NCI-H524 treated with DMSO at 0.1 percent for 48 hours (cell line): Measurements from ENCODE around the gene PRR29.
A peak's percentile ranks its signal among the peaks of the same experiment; 100 is the strongest.
"Not testable (repeated sequence)": the region's sequence is repeated elsewhere in the genome, so short reads cannot be mapped to it uniquely, and the experiment has no call there.

ENCODE experiments used
- DNase-seq: peaks from one replicate; lab custom pipeline; 2025; lab: John Stamatoyannopoulos, UW

PRR29 gene

GRCh38 chr17:63997341-63998048 lies 656 bp upstream of the PRR29 start:
- no peak for DNase-seq

- DNase-seq = no peak
Observed at GRCh38 chr17:63998721-63999679, 849 bp downstream of the PRR29 start.

GRCh38 chr17:63999680-64000531 lies 1.8 kb downstream of the PRR29 start:
- DNase-seq = no peak

- DNase-seq = no peak
Observed at GRCh38 chr17:64001091-64001579, 3.0 kb downstream of the PRR29 start.

GRCh38 chr17:64001763-64002529 lies 3.8 kb downstream of the PRR29 start:
- DNase-seq = no peak

- DNase-seq = no peak
Observed at GRCh38 chr17:64002658-64003525, 4.7 kb downstream of the PRR29 start.

GRCh38 chr17:64003526-64004121 lies 5.5 kb downstream of the PRR29 start:
- DNase-seq = no peak

- DNase-seq = no peak
Observed at GRCh38 chr17:64004218-64004770, 6.1 kb downstream of the PRR29 start.

GRCh38 chr17:64004903-64005733 lies 7.0 kb downstream of the PRR29 start:
- DNase-seq = no peak

GRCh38 chr17:64005734-64006167 lies 7.6 kb downstream of the PRR29 start:
- DNase-seq = peak; percentile 70

- DNase-seq = no peak
Observed at GRCh38 chr17:64006361-64007088, 8.4 kb downstream of the PRR29 start.

GRCh38 chr17:64007089-64007837 lies 9.1 kb downstream of the PRR29 start:
- DNase-seq = not testable (repeated sequence)

- no peak for DNase-seq
Observed at GRCh38 chr17:64007838-64008282, 9.7 kb downstream of the PRR29 start.

- DNase-seq = no peak
Observed at GRCh38 chr17:64008346-64008745, 10.2 kb downstream of the PRR29 start.

GRCh38 chr17:64008830-64009229 lies 10.7 kb downstream of the PRR29 start:
- no peak for DNase-seq

GRCh38 chr17:64009571-64010402 lies 11.6 kb downstream of the PRR29 start:
- no peak for DNase-seq
